ENCODE data around the gene P2RX1. TPM values are rescaled to one million over a fixed set of nuclear protein-coding genes. Genes with fewer than 3 reads are reported as not detected.

The P2RX1 gene
- total RNA-seq, 4 donors from 2014 or later: 0.87 to 8.6 (median 4.9) TPM

DNA sequence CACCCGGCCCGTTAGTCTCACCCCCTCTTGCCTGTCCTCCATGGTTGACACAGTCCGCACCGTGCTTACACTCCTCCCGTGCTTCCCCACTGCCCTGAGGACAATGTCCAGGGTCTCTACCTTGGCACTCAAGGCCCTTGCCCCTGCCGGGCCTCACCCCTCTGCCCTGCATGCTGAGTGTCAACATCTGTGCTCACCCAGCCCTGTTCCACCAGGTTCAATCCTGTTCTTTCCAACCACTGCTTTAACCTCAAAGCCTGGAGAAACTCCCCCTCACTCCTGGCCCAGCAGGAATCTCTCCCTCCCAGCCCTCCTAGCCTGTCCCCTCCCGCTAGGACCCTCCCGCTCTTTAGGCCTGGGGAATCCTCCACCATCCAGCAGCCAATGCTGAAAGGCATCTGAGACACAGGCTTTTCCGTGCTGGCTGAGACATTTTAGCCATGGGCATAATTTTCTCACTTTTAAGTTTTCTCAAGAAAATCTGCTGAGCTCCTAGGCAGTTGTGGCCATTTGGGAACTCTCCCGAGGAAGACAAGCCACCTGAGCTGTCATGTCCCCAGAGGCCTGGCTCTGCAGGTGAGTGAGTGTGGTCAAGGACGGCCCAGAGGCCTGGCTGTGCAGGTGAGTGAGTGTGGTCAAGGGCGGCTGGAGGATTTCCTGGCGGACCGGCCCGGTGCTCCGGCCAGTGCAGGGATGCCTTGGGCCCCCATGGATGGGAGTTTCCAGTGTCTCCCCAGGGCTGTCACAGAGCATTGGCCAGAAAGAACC is 10.8 kb upstream of the P2RX1 start:
- no peaks in the 10 kb centered on the region for H3K36me3 ChIP-seq
- H3K4me1 ChIP-seq: peaks cover 0 to 8% (median 0%) of the 10 kb centered on the region in 4 donors
- H3K27me3 ChIP-seq: no peaks in the 10 kb centered on the region
- WGBS, 2 donors: 76 to 79% methylated on average over 16 of the region's 16 CpGs
- H3K9me3 ChIP-seq: no peaks in the 10 kb centered on the region
- DNase-seq (ENCODE audit: low spot score in 2 of 2): no peak
- no peak overlapping the region for H3K4me3 ChIP-seq
- no peak overlapping the region for H3K27ac ChIP-seq
- TF ChIP-seq POLR2A (IDR thresholded peaks at IDR 0.05): no peak
- TF ChIP-seq, protein P1, sequence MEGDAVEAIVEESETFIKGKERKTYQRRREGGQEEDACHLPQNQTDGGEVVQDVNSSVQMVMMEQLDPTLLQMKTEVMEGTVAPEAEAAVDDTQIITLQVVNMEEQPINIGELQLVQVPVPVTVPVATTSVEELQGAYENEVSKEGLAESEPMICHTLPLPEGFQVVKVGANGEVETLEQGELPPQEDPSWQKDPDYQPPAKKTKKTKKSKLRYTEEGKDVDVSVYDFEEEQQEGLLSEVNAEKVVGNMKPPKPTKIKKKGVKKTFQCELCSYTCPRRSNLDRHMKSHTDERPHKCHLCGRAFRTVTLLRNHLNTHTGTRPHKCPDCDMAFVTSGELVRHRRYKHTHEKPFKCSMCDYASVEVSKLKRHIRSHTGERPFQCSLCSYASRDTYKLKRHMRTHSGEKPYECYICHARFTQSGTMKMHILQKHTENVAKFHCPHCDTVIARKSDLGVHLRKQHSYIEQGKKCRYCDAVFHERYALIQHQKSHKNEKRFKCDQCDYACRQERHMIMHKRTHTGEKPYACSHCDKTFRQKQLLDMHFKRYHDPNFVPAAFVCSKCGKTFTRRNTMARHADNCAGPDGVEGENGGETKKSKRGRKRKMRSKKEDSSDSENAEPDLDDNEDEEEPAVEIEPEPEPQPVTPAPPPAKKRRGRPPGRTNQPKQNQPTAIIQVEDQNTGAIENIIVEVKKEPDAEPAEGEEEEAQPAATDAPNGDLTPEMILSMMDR (IDR thresholded peaks at IDR 0.05): no peak
- no peak for TF ChIP-seq EP300 (IDR thresholded peaks at IDR 0.05)

DNA sequence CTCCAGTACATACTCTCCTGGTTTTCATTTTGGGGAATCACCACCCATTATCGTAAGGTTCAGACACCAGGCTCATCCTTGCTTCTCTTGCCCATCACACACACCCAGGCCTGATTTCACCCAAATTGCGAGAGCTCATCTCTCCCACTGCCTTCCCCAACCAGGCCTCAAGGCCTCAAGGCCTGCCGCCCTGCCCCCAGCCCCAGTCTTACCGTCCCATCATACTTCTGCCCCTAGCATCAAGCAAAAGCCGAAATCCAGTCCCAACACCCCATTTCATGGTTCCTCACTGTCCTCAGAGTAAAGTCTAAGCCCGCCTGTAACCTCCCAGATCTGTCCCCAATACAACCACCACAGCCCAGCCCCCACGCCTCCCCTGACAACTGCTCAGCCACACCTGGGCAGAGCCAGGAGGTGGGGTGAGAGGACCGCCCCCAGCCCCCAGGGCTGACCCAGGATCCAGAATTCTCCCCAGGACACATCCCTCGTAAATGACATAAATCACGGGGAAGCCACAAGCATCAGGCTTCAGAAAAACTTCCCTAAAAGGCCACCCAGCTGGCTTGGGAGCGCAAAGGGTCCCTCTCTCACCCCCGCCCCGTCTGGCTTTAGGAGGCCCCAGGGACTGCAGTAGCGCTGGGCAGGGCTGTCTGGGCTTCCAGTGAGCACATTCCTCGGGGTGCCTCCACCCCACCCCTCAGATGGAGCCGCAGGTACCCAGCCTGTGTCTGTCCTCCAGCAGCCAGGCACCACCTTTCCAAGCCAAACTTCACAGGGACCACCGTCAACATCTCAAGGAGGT is 9.6 kb upstream of the P2RX1 start:
- H3K9me3 ChIP-seq: no peaks in the 10 kb centered on the region
- H3K36me3 ChIP-seq: no peaks in the 10 kb centered on the region
- H3K4me3 ChIP-seq: no peak overlapping the region
- H3K27ac ChIP-seq: no peak overlapping the region
- TF ChIP-seq EP300 (IDR thresholded peaks at IDR 0.05) (no peak), POLR2A (IDR thresholded peaks at IDR 0.05) (no peak)
- TF ChIP-seq, protein P1 (IDR thresholded peaks at IDR 0.05): no peak
- DNase-seq (ENCODE audit: low spot score in 2 of 2): no peak
- peaks cover 0 to 19% (median 0%) of the 10 kb centered on the region in 4 donors for H3K4me1 ChIP-seq
- no peaks in the 10 kb centered on the region for H3K27me3 ChIP-seq
- WGBS, 2 donors: 74 to 81% methylated on average over 16 to 17 of the region's 17 CpGs

DNA sequence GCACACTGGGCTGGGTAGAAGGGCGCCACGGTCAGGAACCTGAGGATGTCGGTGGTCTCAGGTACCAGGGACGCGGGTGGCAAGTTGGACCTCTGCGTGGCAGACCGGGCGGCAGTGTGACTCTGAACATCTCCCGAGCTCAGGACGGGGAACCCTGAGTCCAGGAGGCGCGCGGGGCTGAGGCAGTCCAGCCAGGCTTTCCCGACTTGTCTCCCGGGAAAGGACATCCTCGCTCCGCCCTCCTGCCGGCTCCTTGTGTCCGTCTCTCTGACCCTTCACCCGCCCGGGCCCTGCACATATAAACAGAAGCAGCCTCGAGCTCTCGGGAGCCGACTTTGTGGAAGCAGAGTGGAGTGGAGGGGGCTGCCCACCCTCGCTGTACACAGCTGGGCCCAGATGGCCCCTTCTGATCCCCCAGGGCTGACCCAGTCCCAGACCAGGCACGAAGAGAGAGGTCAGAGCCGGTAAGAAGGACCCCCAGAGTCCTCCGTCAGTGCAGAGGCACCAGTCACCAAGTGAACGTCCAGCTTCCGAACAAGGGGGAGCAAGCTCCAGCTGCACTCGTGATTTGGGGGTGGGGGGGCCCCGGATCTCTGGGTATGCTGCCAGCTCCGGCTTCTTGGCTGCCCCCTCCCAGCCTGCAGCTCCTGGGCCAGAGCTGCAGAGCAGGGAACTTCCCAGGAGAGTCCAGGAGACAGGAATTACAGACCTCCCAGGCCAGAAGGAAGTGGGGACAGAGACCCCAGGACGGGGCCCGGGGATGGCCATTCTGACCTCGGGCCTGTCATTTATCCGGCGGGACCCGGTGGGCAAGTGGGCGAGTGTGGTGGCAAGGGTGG is 8.5 kb upstream of the P2RX1 start:
- TF ChIP-seq, protein P1 (IDR thresholded peaks at IDR 0.05): no peak
- TF ChIP-seq EP300 (IDR thresholded peaks at IDR 0.05) (no peak), POLR2A (IDR thresholded peaks at IDR 0.05) (no peak)

DNA sequence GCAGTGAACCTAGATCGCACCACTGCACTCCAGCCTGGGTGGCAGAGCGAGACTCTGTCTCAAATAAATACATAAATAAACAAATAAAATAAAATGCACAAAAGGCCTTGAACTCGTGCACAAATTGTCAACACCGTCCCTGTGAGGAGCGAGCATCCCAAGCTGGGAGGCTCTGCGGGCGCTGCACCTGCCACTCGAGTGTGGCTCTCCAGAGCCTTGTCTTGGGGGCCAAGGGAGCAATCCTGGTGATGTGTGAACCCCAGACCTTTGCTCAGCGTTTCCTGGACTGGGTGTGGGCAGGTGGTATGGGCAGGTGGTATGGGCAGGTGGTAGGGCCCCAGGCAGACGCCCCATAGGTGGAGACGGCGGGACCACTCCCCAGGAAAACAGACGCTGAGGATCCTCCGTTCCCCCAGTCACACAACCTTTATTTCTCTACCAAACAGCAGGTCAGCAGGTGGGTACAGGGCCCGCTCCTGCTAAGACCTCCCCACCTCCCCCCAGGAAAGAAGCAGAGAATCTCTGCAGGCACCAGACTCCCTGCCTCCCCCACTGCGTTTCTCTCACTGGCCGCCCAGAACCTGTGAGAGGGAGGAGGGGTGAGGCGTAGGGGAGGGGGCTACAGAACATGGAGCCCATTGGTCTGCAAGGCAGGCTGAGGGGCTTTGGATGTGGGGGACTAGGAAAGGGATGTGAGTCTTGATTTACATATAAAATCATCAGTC is 7.4 kb upstream of the P2RX1 start:
- 83 to 90% methylated on average over 18 of the region's 18 CpGs for WGBS, 2 donors
- no peak for DNase-seq (ENCODE audit: low spot score in 2 of 2)
- Histone ChIP-seq H3K27me3 (no peaks in the 10 kb centered on the region), H3K9me3 (no peaks in the 10 kb centered on the region), H3K4me1 (peaks cover 0 to 19% (median 0%) of the 10 kb centered on the region in 4 donors), H3K27ac (no peak overlapping the region), H3K36me3 (no peaks in the 10 kb centered on the region), H3K4me3 (no peak overlapping the region)
- no peak for TF ChIP-seq EP300 (IDR thresholded peaks at IDR 0.05)
- TF ChIP-seq, protein P1 (IDR thresholded peaks at IDR 0.05): no peak
- no peak for TF ChIP-seq POLR2A (IDR thresholded peaks at IDR 0.05)

More for the DNA sequence above, 8.5 kb upstream of the P2RX1 start:
- H3K27ac ChIP-seq: no peak overlapping the region
- no peak for DNase-seq (ENCODE audit: low spot score in 2 of 2)
- H3K4me1 ChIP-seq: peaks cover 0 to 19% (median 0%) of the 10 kb centered on the region in 4 donors
- 54 to 66% methylated on average over 21 to 40 of the region's 40 CpGs for WGBS, 2 donors
- H3K4me3 ChIP-seq: no peak overlapping the region
- no peaks in the 10 kb centered on the region for H3K9me3 ChIP-seq
- no peaks in the 10 kb centered on the region for H3K36me3 ChIP-seq
- no peaks in the 10 kb centered on the region for H3K27me3 ChIP-seq
